HEK293 (cell line): Measurements from ENCODE around the gene BOC.

Experiments used
- HOXD13 ChIP-seq: sonication (generic); formaldehyde crosslinking; IDR thresholded peaks from 2 replicates; pipeline ENCODE4 v1.8.0; 2022; ENCODE audit warnings: missing genetic modification reagents, borderline replicate concordance
- SETDB1 ChIP-seq: IDR thresholded peaks from one replicate; pipeline ENCODE4 v1.6.1; 2017; ENCODE audit warnings: mild to moderate bottlenecking, low read length, moderate library complexity, mixed read lengths; ENCODE audit not compliant: insufficient read length
- TCF7L2 ChIP-seq: IDR thresholded peaks from 2 replicates; pipeline ENCODE4 v1.6.1; 2011; ENCODE audit warnings: low read depth, mild to moderate bottlenecking, inconsistent platforms, low read length, moderate library complexity, borderline replicate concordance
- YY1 ChIP-seq: fragments of 450-650 bp; formaldehyde crosslinking; IDR thresholded peaks from 2 replicates; pipeline ENCODE4 v1.5.1; 2018; ENCODE audit warnings: missing biosample characterization, missing genetic modification characterization
- TF ChIP-seq, protein P1 (sequence below): fragments of 450-650 bp; formaldehyde crosslinking; IDR thresholded peaks from 2 replicates; pipeline ENCODE4 v1.5.1; 2016; ENCODE audit warnings: missing biosample characterization, missing genetic modification characterization
- TF ChIP-seq, protein P2 (sequence below): fragments of 450-650 bp; formaldehyde crosslinking; IDR thresholded peaks from 2 replicates; pipeline ENCODE4 v1.5.1; 2016; ENCODE audit warnings: missing biosample characterization, missing genetic modification characterization
- TF ChIP-seq, protein P3 (sequence below): fragments of 450-650 bp; formaldehyde crosslinking; IDR thresholded peaks from 2 replicates; pipeline ENCODE4 v1.5.1; 2016; ENCODE audit warnings: missing biosample characterization, missing genetic modification characterization
- TF ChIP-seq, protein P4 (sequence below): fragments of 450-650 bp; formaldehyde crosslinking; IDR thresholded peaks from 2 replicates; pipeline ENCODE4 v1.5.1; 2016; ENCODE audit warnings: missing biosample characterization, missing genetic modification characterization

DNA sequence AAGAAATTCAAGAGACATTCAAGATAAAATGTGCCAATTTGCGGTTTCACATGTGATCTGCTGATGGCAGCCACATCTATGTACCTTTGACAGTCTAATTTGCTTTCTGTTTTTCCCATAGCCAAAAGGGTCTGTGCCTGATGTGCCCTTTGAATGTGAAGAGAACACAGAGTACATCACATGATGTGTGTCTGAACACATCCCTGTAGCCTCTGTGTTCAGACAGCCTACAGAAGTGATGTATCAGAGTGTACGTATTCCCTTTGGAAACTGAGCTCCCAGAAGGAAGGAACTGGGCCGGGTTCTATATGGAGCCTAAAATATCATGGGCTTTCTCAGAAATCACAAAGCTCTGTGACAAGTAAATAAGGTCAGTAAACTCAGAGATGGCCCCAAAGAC, 52.4 kb downstream of the BOC start:
- TF ChIP-seq HOXD13 (no peak), YY1 (tag by site-specific recombination) (no peak), TCF7L2 (no peak), SETDB1 (no peak)
- TF ChIP-seq, protein P1, sequence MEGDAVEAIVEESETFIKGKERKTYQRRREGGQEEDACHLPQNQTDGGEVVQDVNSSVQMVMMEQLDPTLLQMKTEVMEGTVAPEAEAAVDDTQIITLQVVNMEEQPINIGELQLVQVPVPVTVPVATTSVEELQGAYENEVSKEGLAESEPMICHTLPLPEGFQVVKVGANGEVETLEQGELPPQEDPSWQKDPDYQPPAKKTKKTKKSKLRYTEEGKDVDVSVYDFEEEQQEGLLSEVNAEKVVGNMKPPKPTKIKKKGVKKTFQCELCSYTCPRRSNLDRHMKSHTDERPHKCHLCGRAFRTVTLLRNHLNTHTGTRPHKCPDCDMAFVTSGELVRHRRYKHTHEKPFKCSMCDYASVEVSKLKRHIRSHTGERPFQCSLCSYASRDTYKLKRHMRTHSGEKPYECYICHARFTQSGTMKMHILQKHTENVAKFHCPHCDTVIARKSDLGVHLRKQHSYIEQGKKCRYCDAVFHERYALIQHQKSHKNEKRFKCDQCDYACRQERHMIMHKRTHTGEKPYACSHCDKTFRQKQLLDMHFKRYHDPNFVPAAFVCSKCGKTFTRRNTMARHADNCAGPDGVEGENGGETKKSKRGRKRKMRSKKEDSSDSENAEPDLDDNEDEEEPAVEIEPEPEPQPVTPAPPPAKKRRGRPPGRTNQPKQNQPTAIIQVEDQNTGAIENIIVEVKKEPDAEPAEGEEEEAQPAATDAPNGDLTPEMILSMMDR: no peak
- TF ChIP-seq, protein P2, sequence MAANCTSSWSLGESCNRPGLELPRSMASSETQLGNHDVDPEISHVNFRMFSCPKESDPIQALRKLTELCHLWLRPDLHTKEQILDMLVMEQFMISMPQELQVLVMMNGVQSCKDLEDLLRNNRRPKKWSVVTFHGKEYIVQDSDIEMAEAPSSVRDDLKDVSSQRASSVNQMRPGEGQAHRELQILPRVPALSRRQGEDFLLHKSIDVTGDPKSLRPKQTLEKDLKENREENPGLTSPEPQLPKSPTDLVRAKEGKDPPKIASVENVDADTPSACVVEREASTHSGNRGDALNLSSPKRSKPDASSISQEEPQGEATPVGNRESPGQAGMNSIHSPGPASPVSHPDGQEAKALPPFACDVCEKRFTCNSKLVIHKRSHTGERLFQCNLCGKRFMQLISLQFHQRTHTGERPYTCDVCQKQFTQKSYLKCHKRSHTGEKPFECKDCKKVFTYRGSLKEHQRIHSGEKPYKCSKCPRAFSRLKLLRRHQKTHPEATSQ (tag by site-specific recombination): no peak
- TF ChIP-seq, protein P3, sequence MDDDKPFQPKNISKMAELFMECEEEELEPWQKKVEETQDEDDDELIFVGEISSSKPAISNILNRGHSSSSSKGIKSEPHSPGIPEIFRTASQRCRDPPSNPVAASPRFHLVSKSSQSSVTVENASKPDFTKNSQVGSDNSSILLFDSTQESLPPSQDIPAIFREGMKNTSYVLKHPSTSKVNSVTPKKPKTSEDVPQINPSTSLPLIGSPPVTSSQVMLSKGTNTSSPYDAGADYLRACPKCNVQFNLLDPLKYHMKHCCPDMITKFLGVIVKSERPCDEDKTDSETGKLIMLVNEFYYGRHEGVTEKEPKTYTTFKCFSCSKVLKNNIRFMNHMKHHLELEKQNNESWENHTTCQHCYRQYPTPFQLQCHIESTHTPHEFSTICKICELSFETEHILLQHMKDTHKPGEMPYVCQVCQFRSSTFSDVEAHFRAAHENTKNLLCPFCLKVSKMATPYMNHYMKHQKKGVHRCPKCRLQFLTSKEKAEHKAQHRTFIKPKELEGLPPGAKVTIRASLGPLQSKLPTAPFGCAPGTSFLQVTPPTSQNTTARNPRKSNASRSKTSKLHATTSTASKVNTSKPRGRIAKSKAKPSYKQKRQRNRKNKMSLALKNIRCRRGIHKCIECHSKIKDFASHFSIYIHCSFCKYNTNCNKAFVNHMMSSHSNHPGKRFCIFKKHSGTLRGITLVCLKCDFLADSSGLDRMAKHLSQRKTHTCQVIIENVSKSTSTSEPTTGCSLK (tag by site-specific recombination): no peak
- TF ChIP-seq, protein P4, sequence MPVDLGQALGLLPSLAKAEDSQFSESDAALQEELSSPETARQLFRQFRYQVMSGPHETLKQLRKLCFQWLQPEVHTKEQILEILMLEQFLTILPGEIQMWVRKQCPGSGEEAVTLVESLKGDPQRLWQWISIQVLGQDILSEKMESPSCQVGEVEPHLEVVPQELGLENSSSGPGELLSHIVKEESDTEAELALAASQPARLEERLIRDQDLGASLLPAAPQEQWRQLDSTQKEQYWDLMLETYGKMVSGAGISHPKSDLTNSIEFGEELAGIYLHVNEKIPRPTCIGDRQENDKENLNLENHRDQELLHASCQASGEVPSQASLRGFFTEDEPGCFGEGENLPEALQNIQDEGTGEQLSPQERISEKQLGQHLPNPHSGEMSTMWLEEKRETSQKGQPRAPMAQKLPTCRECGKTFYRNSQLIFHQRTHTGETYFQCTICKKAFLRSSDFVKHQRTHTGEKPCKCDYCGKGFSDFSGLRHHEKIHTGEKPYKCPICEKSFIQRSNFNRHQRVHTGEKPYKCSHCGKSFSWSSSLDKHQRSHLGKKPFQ: no peak
